Nephron (organoid): ENCODE results near the gene PPP2CA.

Experiments
- H3K27ac Mint-ChIP-seq, 3 experiments: 2 replicates each; pipeline ENCODE4 v1.8.0; 2020; ENCODE audit warnings: mixed read lengths in 3 of 3, mild to moderate bottlenecking in 2 of 3, moderate library complexity in 1 of 3
- H3K27me3 Mint-ChIP-seq: 2 replicates; pipeline ENCODE4 v1.8.0; 2021; ENCODE audit warnings: low read depth, mild to moderate bottlenecking, moderate library complexity, mixed read lengths
- H3K36me3 Mint-ChIP-seq: 2 replicates; pipeline ENCODE4 v1.8.0; 2020; ENCODE audit warnings: low read depth, mixed read lengths
- H3K4me1 Mint-ChIP-seq: 2 replicates; pipeline ENCODE4 v1.8.0; 2020; ENCODE audit warnings: mixed read lengths
- H3K4me3 Mint-ChIP-seq, 3 experiments: 2 replicates each; pipeline ENCODE4 v1.8.0; 2020; ENCODE audit warnings: mild to moderate bottlenecking in 3 of 3, mixed read lengths in 3 of 3, moderate library complexity in 2 of 3
- H3K9me3 Mint-ChIP-seq: 2 replicates; pipeline ENCODE4 v1.8.0; 2020; ENCODE audit warnings: mixed read lengths
- TF ChIP-seq, protein P1 (sequence below), 3 experiments: fragments of 200-600 bp; sonication (generic); IDR thresholded peaks; one replicate each; pipeline ENCODE4 v1.5.0; 2021; ENCODE audit warnings: antibody characterized with exemption in 3 of 3; ENCODE audit not compliant: unreplicated experiment in 3 of 3

The PPP2CA gene

GRCh38 chr5:134252671-134253070 lies 26.8 kb upstream of the PPP2CA start:
- Mint-ChIP-seq H3K27me3 (no peaks in the 10 kb centered on the region), H3K9me3 (no peaks in the 10 kb centered on the region), H3K4me1 (peaks cover 16% of the 10 kb centered on the region), H3K27ac (no peak overlapping the region), H3K4me3 (no peak overlapping the region), H3K36me3 (no peaks in the 10 kb centered on the region)
- TF ChIP-seq, protein P1, sequence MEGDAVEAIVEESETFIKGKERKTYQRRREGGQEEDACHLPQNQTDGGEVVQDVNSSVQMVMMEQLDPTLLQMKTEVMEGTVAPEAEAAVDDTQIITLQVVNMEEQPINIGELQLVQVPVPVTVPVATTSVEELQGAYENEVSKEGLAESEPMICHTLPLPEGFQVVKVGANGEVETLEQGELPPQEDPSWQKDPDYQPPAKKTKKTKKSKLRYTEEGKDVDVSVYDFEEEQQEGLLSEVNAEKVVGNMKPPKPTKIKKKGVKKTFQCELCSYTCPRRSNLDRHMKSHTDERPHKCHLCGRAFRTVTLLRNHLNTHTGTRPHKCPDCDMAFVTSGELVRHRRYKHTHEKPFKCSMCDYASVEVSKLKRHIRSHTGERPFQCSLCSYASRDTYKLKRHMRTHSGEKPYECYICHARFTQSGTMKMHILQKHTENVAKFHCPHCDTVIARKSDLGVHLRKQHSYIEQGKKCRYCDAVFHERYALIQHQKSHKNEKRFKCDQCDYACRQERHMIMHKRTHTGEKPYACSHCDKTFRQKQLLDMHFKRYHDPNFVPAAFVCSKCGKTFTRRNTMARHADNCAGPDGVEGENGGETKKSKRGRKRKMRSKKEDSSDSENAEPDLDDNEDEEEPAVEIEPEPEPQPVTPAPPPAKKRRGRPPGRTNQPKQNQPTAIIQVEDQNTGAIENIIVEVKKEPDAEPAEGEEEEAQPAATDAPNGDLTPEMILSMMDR (IDR thresholded peaks at IDR 0.05; ENCODE audit: unreplicated experiment in 3 of 3): no peak

- TF ChIP-seq, protein P1 (IDR thresholded peaks at IDR 0.05; ENCODE audit: unreplicated experiment in 3 of 3): no peak
- Mint-ChIP-seq H3K9me3 (no peaks in the 10 kb centered on the region), H3K4me3 (no peak overlapping the region), H3K27me3 (no peaks in the 10 kb centered on the region), H3K4me1 (peaks cover 20% of the 10 kb centered on the region), H3K36me3 (no peaks in the 10 kb centered on the region), H3K27ac (no peak overlapping the region)
Observed at GRCh38 chr5:134250949-134251348, 25.1 kb upstream of the PPP2CA start.

- H3K27ac Mint-ChIP-seq: peak overlapping the region in 1 of 3 experiments; percentile 52
- no peak overlapping the region for H3K4me3 Mint-ChIP-seq
- peaks cover 23% of the 10 kb centered on the region for H3K4me1 Mint-ChIP-seq
- TF ChIP-seq, protein P1 (IDR thresholded peaks at IDR 0.05; ENCODE audit: unreplicated experiment in 3 of 3): no peak
- no peaks in the 10 kb centered on the region for H3K9me3 Mint-ChIP-seq
- H3K27me3 Mint-ChIP-seq: no peaks in the 10 kb centered on the region
- no peaks in the 10 kb centered on the region for H3K36me3 Mint-ChIP-seq
Observed at GRCh38 chr5:134249469-134250379, 23.9 kb upstream of the PPP2CA start.

DNA sequence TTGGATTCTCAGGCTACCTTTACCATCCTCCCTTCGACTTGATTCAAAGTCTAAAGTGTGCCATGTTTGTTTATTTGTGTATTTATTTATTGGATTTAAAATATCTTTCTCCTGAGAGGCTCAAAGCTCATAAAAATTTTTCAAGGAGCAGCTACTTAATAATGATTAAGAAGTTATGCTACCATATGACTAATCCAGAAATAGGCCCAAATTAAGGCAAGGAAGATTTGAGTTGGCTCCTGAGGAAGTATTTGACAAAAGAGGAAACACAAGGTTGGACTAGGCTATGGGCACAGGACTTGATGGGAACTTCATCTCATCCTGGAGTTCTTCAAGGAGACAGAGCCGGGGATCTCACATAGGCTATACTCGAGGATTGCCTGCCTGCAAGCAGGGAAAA lies 22.4 kb upstream of the PPP2CA start:
- Mint-ChIP-seq H3K36me3 (no peaks in the 10 kb centered on the region), H3K27ac (peak overlapping the region in 2 of 3 experiments; percentile 1 to 15), H3K27me3 (no peaks in the 10 kb centered on the region), H3K4me1 (peaks cover 30% of the 10 kb centered on the region), H3K9me3 (no peaks in the 10 kb centered on the region), H3K4me3 (no peak overlapping the region)
- TF ChIP-seq, protein P1 (IDR thresholded peaks at IDR 0.05; ENCODE audit: unreplicated experiment in 3 of 3): no peak

DNA sequence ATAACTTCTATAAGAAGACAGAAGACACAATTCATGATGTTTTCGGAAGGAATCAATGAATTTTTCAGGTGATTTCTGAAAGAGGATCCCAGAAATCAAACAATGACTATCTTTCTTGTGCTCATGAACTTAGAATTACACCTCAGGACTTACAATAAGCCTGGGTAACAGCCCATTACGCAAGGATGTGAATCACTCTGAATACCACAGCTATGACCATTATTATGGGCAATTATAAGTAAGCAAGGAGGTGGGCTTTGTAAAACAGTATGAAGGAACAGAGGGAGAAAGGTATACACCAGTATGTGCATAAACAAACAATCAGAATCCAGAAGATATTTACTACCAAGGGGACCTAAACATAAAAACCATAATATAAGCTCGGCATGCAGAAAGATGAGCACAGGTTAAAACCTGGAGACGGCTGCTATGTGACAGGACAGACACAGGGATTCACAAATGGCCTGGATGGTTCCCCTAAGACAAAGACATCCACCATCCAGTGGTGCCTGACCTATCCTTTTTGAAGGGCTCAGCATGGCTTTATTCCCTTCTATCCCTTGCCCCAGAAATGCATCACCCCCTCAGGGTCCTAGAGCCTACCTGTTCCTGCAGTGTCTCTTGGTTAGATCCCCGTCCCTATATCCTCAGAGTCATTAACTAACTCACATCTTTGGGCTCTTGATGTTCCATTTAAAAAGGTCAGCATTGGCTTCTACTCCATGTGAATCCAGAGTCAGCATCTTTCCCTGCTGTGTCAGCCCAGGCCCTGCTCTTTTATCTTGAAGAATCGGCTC lies 21.8 kb upstream of the PPP2CA start:
- no peak overlapping the region for H3K4me3 Mint-ChIP-seq

More for the DNA sequence above, 21.8 kb upstream of the PPP2CA start:
- peak overlapping the region in 2 of 3 experiments; percentile 1 to 15 for H3K27ac Mint-ChIP-seq
- TF ChIP-seq, protein P1 (IDR thresholded peaks at IDR 0.05; ENCODE audit: unreplicated experiment in 3 of 3): no peak
- peaks cover 30% of the 10 kb centered on the region for H3K4me1 Mint-ChIP-seq
- H3K9me3 Mint-ChIP-seq: no peaks in the 10 kb centered on the region
- H3K27me3 Mint-ChIP-seq: no peaks in the 10 kb centered on the region
- H3K36me3 Mint-ChIP-seq: no peaks in the 10 kb centered on the region
